ENCODE measurements around the gene SLC44A4. TPM values are rescaled to one million over a fixed set of nuclear protein-coding genes. Genes with fewer than 3 reads are reported as not detected.

The SLC44A4 gene
- polyA plus RNA-seq, 1 of the 3 experiments (the other 2 are of a cell fraction) = 0.26 TPM

GRCh38 chr6:31887173-31888007 is 8.6 kb upstream of the SLC44A4 start (continued):
- TF ChIP-seq, protein P1, sequence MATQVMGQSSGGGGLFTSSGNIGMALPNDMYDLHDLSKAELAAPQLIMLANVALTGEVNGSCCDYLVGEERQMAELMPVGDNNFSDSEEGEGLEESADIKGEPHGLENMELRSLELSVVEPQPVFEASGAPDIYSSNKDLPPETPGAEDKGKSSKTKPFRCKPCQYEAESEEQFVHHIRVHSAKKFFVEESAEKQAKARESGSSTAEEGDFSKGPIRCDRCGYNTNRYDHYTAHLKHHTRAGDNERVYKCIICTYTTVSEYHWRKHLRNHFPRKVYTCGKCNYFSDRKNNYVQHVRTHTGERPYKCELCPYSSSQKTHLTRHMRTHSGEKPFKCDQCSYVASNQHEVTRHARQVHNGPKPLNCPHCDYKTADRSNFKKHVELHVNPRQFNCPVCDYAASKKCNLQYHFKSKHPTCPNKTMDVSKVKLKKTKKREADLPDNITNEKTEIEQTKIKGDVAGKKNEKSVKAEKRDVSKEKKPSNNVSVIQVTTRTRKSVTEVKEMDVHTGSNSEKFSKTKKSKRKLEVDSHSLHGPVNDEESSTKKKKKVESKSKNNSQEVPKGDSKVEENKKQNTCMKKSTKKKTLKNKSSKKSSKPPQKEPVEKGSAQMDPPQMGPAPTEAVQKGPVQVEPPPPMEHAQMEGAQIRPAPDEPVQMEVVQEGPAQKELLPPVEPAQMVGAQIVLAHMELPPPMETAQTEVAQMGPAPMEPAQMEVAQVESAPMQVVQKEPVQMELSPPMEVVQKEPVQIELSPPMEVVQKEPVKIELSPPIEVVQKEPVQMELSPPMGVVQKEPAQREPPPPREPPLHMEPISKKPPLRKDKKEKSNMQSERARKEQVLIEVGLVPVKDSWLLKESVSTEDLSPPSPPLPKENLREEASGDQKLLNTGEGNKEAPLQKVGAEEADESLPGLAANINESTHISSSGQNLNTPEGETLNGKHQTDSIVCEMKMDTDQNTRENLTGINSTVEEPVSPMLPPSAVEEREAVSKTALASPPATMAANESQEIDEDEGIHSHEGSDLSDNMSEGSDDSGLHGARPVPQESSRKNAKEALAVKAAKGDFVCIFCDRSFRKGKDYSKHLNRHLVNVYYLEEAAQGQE (IDR thresholded peaks at IDR 0.05; ENCODE audit: low read depth, low read length) = no peak
- TF ChIP-seq, protein P2, sequence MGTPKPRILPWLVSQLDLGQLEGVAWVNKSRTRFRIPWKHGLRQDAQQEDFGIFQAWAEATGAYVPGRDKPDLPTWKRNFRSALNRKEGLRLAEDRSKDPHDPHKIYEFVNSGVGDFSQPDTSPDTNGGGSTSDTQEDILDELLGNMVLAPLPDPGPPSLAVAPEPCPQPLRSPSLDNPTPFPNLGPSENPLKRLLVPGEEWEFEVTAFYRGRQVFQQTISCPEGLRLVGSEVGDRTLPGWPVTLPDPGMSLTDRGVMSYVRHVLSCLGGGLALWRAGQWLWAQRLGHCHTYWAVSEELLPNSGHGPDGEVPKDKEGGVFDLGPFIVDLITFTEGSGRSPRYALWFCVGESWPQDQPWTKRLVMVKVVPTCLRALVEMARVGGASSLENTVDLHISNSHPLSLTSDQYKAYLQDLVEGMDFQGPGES (IDR thresholded peaks at IDR 0.05; ENCODE audit: low read depth, low read length) = no peak
- TF ChIP-seq MXI1 (IDR thresholded peaks at IDR 0.05; ENCODE audit: low read depth, low read length) = no peak
- TF ChIP-seq, protein P3, sequence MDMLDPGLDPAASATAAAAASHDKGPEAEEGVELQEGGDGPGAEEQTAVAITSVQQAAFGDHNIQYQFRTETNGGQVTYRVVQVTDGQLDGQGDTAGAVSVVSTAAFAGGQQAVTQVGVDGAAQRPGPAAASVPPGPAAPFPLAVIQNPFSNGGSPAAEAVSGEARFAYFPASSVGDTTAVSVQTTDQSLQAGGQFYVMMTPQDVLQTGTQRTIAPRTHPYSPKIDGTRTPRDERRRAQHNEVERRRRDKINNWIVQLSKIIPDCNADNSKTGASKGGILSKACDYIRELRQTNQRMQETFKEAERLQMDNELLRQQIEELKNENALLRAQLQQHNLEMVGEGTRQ (IDR thresholded peaks at IDR 0.05; ENCODE audit: borderline replicate concordance, low read depth, low read length) = no peak
- no peak for TF ChIP-seq YY1 (IDR thresholded peaks at IDR 0.05; ENCODE audit: low read depth)
- no peak for TF ChIP-seq RFX5 (IDR thresholded peaks at IDR 0.05; ENCODE audit: low read length)
- no peak for TF ChIP-seq FOSL2 (IDR thresholded peaks at IDR 0.05; ENCODE audit: borderline replicate concordance, low read depth)
- no peak for TF ChIP-seq USF1 (IDR thresholded peaks at IDR 0.05; ENCODE audit: borderline replicate concordance, low read depth)
- no peak for TF ChIP-seq NFIC (IDR thresholded peaks at IDR 0.05; ENCODE audit: borderline replicate concordance)

DNA sequence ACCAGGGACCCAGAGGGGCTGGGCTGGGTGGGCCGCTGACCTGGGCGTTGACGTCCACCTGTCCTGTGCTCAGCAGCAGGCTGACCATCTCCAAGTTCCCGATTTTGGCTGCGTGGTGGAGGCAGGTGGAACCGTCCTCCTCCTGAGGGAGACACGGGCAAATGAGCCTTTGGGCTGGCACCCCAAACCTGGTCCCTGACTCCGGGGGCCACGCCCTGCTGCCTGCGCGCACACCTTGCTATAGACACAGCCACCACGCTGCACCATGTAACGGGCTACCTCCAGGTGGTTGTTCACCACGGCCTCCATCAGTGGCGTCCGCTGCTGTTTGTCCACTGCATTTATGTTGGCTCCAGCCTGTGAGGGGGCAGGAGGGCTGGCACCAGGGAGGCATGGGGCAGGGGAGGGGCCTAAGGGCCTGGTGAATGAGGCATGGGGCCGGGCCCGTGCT is 7.8 kb upstream of the SLC44A4 start:
- H3K79me2 ChIP-seq (ENCODE audit: insufficient read depth) = no peaks in the 10 kb centered on the region
- no peaks in the 10 kb centered on the region for H3K9me2 ChIP-seq
- no peaks in the 10 kb centered on the region for H3K9me3 ChIP-seq
- no peaks in the 10 kb centered on the region for H3K4me1 ChIP-seq (ENCODE audit: control insufficient read depth in 1 of 2, insufficient read depth in 2 of 2, low read depth in 1 of 2, low read length in 1 of 2)
- H3K27me3 ChIP-seq (ENCODE audit: insufficient read depth) = no peaks in the 10 kb centered on the region
- H3F3A ChIP-seq (replicated peaks; ENCODE audit: insufficient read depth) = peaks cover 9% of the 10 kb centered on the region
- no peak overlapping the region for H3K4me3 ChIP-seq (ENCODE audit: low read depth in 2 of 2, low read length in 1 of 2)
- H3K27ac ChIP-seq (ENCODE audit: low read depth in 2 of 2, low read length in 1 of 2) = no peak overlapping the region
- ChIA-PET POLR2A (interaction anchor here (1.1 kb wide), 1 partner anchor 24 kb away, joined by 3 read pairs; the partner anchor contains the start of gene NEU1), CTCF (interaction anchor here (1.0 to 1.2 kb wide), 2 partner anchors 10 to 23 kb away, joined by 3 to 4 read pairs; no protein-coding TSS in a partner anchor)
- H3K9ac ChIP-seq = no peak overlapping the region
- WGBS (ENCODE audit: low lambda C conversion rate) = 93% methylated on average over 13 of the region's 18 CpGs
- no peak overlapping the region for H2AFZ ChIP-seq (ENCODE audit: low read depth)
- H3K4me2 ChIP-seq = no peak overlapping the region
- TF ChIP-seq GATA2 (CRISPR knock-in tag; IDR thresholded peaks at IDR 0.05) (no peak), RFX5 (IDR thresholded peaks at IDR 0.05; ENCODE audit: low read length) (no peak)
- no peaks in the 10 kb centered on the region for H4K20me1 ChIP-seq (ENCODE audit: insufficient read depth)
- H3K36me3 ChIP-seq (replicated peaks in 1 of 2; ENCODE audit: control insufficient read depth in 1 of 2, insufficient read depth in 2 of 2, low read length in 1 of 2) = peaks cover 27 to 69% of the 10 kb centered on the region in 2 experiments
- peak; percentile 11 for DNase-seq
